GM12801 (cell line): Measurements from ENCODE around the gene PPM1K.

Experiments used
- TF ChIP-seq, protein P1 (sequence below): IDR thresholded peaks from one replicate; pipeline ENCODE4 v1.5.1; 2011; ENCODE audit warnings: control low read depth; ENCODE audit not compliant: insufficient read length; ENCODE audit errors: extremely low read depth

The PPM1K gene

DNA sequence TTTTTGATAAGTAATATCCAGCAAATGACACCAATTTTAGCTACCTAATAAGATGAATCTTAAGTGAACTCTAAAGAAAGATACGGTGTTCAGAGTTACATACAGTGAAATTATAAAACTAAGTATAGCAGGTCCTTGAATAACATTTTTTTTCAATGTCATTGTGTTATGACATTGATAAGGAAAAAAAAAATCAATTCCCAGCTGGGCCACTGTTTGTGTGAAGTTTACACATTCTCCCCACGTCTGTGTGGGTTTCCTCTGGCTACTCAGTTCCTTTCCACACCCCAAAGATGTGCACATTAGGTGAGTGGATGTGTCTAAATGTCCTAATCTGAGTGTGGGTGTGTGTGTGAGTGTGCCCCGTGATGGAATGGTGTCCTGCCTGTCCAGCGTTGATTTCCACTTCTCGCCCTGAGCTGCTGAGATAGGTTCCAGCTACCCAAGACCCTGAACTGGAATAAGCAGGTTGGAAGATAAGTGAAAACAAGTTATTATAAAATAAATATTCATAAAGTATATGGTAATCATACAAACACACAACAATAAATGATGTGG is 31.2 kb upstream of the PPM1K start:
- TF ChIP-seq, protein P1, sequence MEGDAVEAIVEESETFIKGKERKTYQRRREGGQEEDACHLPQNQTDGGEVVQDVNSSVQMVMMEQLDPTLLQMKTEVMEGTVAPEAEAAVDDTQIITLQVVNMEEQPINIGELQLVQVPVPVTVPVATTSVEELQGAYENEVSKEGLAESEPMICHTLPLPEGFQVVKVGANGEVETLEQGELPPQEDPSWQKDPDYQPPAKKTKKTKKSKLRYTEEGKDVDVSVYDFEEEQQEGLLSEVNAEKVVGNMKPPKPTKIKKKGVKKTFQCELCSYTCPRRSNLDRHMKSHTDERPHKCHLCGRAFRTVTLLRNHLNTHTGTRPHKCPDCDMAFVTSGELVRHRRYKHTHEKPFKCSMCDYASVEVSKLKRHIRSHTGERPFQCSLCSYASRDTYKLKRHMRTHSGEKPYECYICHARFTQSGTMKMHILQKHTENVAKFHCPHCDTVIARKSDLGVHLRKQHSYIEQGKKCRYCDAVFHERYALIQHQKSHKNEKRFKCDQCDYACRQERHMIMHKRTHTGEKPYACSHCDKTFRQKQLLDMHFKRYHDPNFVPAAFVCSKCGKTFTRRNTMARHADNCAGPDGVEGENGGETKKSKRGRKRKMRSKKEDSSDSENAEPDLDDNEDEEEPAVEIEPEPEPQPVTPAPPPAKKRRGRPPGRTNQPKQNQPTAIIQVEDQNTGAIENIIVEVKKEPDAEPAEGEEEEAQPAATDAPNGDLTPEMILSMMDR: no peak

GRCh38 chr4:88308587-88308986 is 24.2 kb upstream of the PPM1K start:
- TF ChIP-seq, protein P1: no peak

- TF ChIP-seq, protein P1: no peak
Measured at GRCh38 chr4:88297725-88298454, 13.5 kb upstream of the PPM1K start.

DNA sequence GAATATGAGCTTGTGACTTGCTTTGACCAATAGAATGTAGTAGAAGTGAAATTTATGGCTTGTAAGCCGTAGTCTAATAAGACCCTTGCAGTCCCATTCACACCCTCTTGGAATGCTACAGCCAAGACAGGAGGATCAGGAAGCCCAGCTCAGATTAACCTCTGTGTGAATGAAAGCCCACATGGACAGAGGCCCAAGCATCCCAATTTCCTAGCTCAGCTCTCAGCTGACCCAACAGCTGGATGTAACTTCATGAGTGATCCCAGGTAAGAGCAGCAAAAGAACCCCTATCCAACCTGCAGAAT is 12.8 kb upstream of the PPM1K start:
- TF ChIP-seq, protein P1: no peak

DNA sequence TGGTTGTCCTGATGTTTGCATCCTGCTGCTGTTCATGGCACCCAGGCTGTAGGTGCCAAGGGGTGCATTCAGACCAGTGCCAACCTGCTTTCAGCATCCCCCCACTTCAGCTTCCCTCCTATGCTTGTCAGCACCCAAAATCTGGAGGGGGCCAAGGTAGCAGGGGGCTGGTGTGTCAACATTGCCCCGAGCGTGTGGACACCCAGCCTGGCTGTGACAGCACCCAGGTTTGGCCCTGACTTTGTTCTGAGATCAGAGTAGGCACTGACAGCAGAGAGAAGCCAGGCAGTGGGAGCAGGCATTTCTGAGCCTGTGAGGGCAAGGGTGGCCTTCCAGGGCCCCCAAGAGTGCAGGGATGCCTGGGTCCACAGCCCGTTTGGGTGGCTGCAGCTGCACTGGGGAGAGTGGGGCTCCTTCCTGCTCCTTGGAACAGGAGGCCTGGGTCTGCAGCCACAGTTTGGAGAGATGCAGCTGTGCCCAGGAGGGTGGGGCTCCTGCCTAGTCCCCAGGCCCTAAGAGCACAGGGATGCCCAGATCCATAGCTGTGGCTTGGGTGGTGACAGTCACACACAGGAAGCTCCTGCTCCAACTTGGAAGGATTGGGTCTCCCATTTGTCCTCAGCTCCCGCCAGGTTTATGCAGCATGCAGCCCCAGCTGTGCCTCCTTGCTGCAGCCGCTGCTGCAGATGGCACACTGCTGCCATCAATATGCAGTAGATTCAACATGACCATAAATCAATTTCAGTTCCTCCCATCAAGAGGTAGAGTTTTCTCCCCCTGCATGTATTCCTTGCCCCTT is 12.3 kb upstream of the PPM1K start:
- TF ChIP-seq, protein P1: no peak

DNA sequence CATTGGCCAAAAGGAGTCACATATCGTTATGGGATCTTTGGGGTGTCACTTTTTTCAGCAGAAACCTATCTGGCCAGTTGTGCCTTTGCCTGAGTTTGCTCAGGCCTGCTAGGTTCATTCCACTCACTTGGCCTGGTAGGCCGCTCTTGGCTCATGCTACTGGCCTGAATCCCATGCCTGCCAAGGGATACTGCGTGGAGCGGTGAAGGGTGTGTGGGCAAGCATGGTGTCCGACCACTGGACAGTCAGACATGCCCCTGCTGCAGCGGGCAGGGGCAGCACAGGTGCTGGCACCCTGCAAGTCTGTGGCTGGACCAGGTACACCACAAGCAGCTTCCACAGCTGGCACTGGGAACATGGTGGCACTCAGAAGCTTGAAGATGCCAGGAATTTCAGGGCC is 11.3 kb upstream of the PPM1K start:
- TF ChIP-seq, protein P1: no peak

DNA sequence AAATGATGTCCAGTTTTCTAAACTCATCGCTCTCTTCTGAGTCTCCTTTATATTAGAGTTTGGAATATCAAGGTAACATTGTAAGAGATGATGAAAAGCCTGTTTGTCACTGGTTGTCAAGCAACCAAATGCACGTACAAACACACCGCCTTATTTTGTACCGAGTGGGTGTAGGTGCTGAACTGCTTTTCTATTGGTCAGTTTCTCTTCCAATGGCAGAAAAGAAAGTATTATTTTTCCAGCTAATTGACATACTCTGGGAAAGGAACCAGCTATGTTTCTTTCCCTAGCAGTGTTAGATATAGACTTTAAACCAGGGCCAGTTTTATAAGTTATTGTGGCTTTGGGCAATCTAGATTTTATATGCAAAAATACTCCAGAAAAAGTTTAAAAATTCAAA is 6.6 kb upstream of the PPM1K start:
- TF ChIP-seq, protein P1: no peak
